ENCODE data around the gene NFIA. TPM values are rescaled to one million over a fixed set of nuclear protein-coding genes. Genes with fewer than 3 reads are reported as not detected.

Gene NFIA
- total and polyA plus RNA-seq, 9 of the 15 experiments (the other 6 are each of a cell fraction or from before 2014, with no cell fraction given) = 5.3 to 24.9 (median 9.8) TPM

DNA sequence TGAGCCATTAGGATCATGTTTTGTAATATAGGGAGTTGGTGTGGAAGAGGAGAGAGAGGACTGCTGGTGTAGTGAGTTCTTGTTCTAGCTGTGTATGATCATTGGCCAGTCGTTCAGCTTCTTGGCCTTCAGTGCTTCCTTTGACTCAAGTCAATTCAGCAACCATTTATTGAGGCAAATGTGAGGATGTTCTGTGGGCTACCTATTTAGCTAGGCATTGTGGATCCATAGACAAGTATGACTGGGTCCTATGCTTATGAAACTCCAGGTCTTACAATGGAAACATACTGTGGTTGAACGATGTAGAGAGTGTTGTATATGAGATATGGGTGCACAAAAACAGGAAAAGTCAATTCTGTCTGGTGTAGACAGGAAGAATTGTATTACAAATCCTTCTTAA is 41.7 kb downstream of the NFIA start:
- in situ Hi-C loops (cut with MboI) = no loop called here
- H2AFZ ChIP-seq (ENCODE audit: low read depth, low read length) = no peak overlapping the region
- intact Hi-C loops (cut with micrococcal nuclease) = no loop called here
- no peak overlapping the region for H3K4me2 ChIP-seq (ENCODE audit: insufficient read depth, low read length)
- no peak overlapping the region for H3K9ac ChIP-seq (ENCODE audit: insufficient read depth in 1 of 2, low read depth in 2 of 2, low read length in 2 of 2)
- ATAC-seq (no peak), DNase-seq (ENCODE audit: extremely low read depth in 1 of 4, low spot score in 3 of 4) (no peak), FAIRE-seq (no peak)
- H4K20me1 ChIP-seq (replicated peaks; ENCODE audit: control insufficient read depth, insufficient read depth, low read length) = no peaks in the 10 kb centered on the region
- H3K4me3 ChIP-seq = no peak overlapping the region
- H3K9me1 ChIP-seq (ENCODE audit: control insufficient read depth, insufficient read depth, low read length) = no peaks in the 10 kb centered on the region
- no peaks in the 10 kb centered on the region for H3K9me3 ChIP-seq (replicated peaks; ENCODE audit: control insufficient read depth, insufficient read depth, low read depth, low read length)
- peaks cover 77% of the 10 kb centered on the region for H3K79me2 ChIP-seq (ENCODE audit: control insufficient read depth, insufficient read depth, low read length)
- POLR2A ChIA-PET = interaction anchor here (0.6 to 2.3 kb wide), 4 partner anchors 8 to 809 kb away, joined by 3 to 9 read pairs (median 6); no protein-coding TSS in a partner anchor
- BruUV-seq (replicated peaks) = no TSS peak
- H3K36me3 ChIP-seq (ENCODE audit: control insufficient read depth, insufficient read depth, low read length) = peaks cover 4% of the 10 kb centered on the region; the same call in 1 of the 3 replicates
- CTCF ChIA-PET (ENCODE audit: low intra/inter-chr PET ratio) = no interaction called here
- peaks cover 0 to 31% of the 10 kb centered on the region in 2 experiments; a peak in 3 of 5 replicates for H3K4me1 ChIP-seq (replicated peaks in 1 of 2; ENCODE audit: control insufficient read depth in 2 of 2, insufficient read depth in 2 of 2, low read length in 2 of 2)
- H3K27ac ChIP-seq (ENCODE audit: extremely low read depth, low read depth, low read length) = no peak overlapping the region
- H3K27me3 ChIP-seq (ENCODE audit: control insufficient read depth in 2 of 2, insufficient read depth in 2 of 2, low read length in 2 of 2) = no peaks in the 10 kb centered on the region
- 13% methylated on average over 2 of the region's 2 CpGs for WGBS (ENCODE audit: insufficient coverage, low coverage, missing lambda C conversion rate)
- TF ChIP-seq, protein P1, sequence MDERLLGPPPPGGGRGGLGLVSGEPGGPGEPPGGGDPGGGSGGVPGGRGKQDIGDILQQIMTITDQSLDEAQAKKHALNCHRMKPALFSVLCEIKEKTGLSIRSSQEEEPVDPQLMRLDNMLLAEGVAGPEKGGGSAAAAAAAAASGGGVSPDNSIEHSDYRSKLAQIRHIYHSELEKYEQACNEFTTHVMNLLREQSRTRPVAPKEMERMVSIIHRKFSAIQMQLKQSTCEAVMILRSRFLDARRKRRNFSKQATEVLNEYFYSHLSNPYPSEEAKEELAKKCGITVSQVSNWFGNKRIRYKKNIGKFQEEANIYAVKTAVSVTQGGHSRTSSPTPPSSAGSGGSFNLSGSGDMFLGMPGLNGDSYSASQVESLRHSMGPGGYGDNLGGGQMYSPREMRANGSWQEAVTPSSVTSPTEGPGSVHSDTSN (CRISPR knock-in tag; IDR thresholded peaks at IDR 0.05; ENCODE audit: low read depth) = no peak
- TF ChIP-seq, protein P1 (tag; conservative IDR thresholded peaks at IDR 0.05; ENCODE audit: low read depth) = no peak
- TF ChIP-seq ZC3H4 (CRISPR knock-in tag; IDR thresholded peaks at IDR 0.05; ENCODE audit: borderline replicate concordance) = no peak
- TF ChIP-seq, protein P2, sequence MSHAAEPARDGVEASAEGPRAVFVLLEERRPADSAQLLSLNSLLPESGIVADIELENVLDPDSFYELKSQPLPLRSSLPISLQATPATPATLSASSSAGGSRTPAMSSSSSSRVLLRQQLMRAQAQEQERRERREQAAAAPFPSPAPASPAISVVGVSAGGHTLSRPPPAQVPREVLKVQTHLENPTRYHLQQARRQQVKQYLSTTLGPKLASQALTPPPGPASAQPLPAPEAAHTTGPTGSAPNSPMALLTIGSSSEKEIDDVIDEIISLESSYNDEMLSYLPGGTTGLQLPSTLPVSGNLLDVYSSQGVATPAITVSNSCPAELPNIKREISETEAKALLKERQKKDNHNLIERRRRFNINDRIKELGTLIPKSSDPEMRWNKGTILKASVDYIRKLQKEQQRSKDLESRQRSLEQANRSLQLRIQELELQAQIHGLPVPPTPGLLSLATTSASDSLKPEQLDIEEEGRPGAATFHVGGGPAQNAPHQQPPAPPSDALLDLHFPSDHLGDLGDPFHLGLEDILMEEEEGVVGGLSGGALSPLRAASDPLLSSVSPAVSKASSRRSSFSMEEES (CRISPR knock-in tag; IDR thresholded peaks at IDR 0.05) = no peak
- no peak for TF ChIP-seq MEF2A (IDR thresholded peaks at IDR 0.05; ENCODE audit: control insufficient read depth, low read depth, low read length)
- TF ChIP-seq RAD21 (CRISPR knock-in tag; conservative IDR thresholded peaks at IDR 0.05 in 1 of 2, IDR thresholded peaks at IDR 0.05 in 1 of 2) = no peak
- no peak for TF ChIP-seq ZNF583 (CRISPR knock-in tag; IDR thresholded peaks at IDR 0.05)
- TF ChIP-seq, protein P3, sequence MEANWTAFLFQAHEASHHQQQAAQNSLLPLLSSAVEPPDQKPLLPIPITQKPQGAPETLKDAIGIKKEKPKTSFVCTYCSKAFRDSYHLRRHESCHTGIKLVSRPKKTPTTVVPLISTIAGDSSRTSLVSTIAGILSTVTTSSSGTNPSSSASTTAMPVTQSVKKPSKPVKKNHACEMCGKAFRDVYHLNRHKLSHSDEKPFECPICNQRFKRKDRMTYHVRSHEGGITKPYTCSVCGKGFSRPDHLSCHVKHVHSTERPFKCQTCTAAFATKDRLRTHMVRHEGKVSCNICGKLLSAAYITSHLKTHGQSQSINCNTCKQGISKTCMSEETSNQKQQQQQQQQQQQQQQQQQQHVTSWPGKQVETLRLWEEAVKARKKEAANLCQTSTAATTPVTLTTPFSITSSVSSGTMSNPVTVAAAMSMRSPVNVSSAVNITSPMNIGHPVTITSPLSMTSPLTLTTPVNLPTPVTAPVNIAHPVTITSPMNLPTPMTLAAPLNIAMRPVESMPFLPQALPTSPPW (CRISPR knock-in tag; IDR thresholded peaks at IDR 0.05) = no peak
- TF ChIP-seq, protein P4, sequence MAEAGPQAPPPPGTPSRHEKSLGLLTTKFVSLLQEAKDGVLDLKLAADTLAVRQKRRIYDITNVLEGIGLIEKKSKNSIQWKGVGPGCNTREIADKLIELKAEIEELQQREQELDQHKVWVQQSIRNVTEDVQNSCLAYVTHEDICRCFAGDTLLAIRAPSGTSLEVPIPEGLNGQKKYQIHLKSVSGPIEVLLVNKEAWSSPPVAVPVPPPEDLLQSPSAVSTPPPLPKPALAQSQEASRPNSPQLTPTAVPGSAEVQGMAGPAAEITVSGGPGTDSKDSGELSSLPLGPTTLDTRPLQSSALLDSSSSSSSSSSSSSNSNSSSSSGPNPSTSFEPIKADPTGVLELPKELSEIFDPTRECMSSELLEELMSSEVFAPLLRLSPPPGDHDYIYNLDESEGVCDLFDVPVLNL (CRISPR knock-in tag; IDR thresholded peaks at IDR 0.05; ENCODE audit: low read depth) = no peak
- TF ChIP-seq ZNF212 (CRISPR knock-in tag; IDR thresholded peaks at IDR 0.05) = no peak
- no peak for TF ChIP-seq ASH1L (IDR thresholded peaks at IDR 0.05; ENCODE audit: borderline replicate concordance, low read depth, partially characterized antibody)
- no peak for TF ChIP-seq KHSRP (IDR thresholded peaks at IDR 0.05)
- TF ChIP-seq PCBP2 (IDR thresholded peaks at IDR 0.05; ENCODE audit: low read depth, low read length, poor library complexity, severe bottlenecking) = no peak
- TF ChIP-seq HMGN3 (IDR thresholded peaks at IDR 0.05; ENCODE audit: borderline replicate concordance, extremely low read depth, insufficient read length, low read depth, low read length) = no peak
- TF ChIP-seq PTRF (tag; IDR thresholded peaks at IDR 0.05) = no peak
- TF ChIP-seq RFX1 (IDR thresholded peaks at IDR 0.05) = no peak
